Endothelial cell of umbilical vein (primary cell): Measurements from ENCODE around the gene VSNL1. TPM values are rescaled to one million over a fixed set of nuclear protein-coding genes. Genes with fewer than 3 reads are reported as not detected.

Source experiments
- BruUV-seq: library from RNA; stranded (reverse); fragments of 400-500 nt; replicated peaks from 2 replicates; lab custom pipeline; 2021; lab: Mats Ljungman, UMichigan
- CTCF ChIA-PET: fragments of 300-600, 350-600 bp; sonication (Branson Sonifier 250); formaldehyde crosslinking; loops from one replicate; lab custom pipeline; 2021; ENCODE audit warnings: antibody characterized with exemption, inconsistent platforms; lab: Charles Lee
- POLR2A ChIA-PET: fragments of 300-600, 350-600 bp; sonication (Branson Sonifier 250); formaldehyde crosslinking; loops from one replicate; lab custom pipeline; 2021; ENCODE audit warnings: antibody characterized with exemption, inconsistent platforms; lab: Charles Lee
- DNase-seq: peaks from one replicate; pipeline ENCODE4 v3.0.0-alpha.2; 2011; ENCODE audit warnings: low read depth, low spot score
- FAIRE-seq: peaks from 2 replicates; lab custom pipeline; 2011; peaks lifted over from hg19 to GRCh38; lab: Jason Lieb, UNC
- H2AFZ ChIP-seq: 2 replicates; pipeline ENCODE4 v1.6.0; 2012; ENCODE audit warnings: low read depth, low read length, control low read depth, inconsistent platforms
- H3K27ac ChIP-seq: 2 replicates; pipeline ENCODE4 v1.5.1; 2011; ENCODE audit warnings: low read depth, mild to moderate bottlenecking, control low read depth, low read length, moderate library complexity; ENCODE audit not compliant: insufficient read depth
- H3K27me3 ChIP-seq, 2 experiments: 2 replicates each; pipeline versions ENCODE4 v1.6.0 to v1.6.1; 2011; ENCODE audit warnings: low read length in 2 of 2, mixed read lengths in 1 of 2; ENCODE audit not compliant: control insufficient read depth in 2 of 2, insufficient read depth in 2 of 2
- H3K36me3 ChIP-seq, 2 experiments: 2 replicates in 1 of 2; 3 replicates in 1 of 2; pipeline ENCODE4 v1.5.1; 2011; ENCODE audit warnings: low read length in 2 of 2, mild to moderate bottlenecking in 1 of 2, moderate library complexity in 1 of 2; ENCODE audit not compliant: control insufficient read depth in 2 of 2, insufficient read depth in 2 of 2; ENCODE audit errors: extremely low read depth in 1 of 2
- H3K4me1 ChIP-seq: 3 replicates; pipeline ENCODE4 v1.5.1; 2011; ENCODE audit warnings: mild to moderate bottlenecking, low read length; ENCODE audit not compliant: control insufficient read depth, insufficient read depth; ENCODE audit errors: extremely low read depth
- H3K4me2 ChIP-seq: 2 replicates; pipeline ENCODE4 v1.6.1; 2011; ENCODE audit warnings: low read length, control low read depth, mixed read lengths; ENCODE audit not compliant: insufficient read depth
- H3K4me3 ChIP-seq, 3 experiments: fragments of 200-600 bp in 1 of 3; sonication (generic), shearing (Covaris generic) in 1 of 3; replicated peaks in 1 of 3; 2 replicates each; pipeline ENCODE4 v1.5.1; 2011 to 2016; ENCODE audit warnings: control low read depth in 3 of 3, low read length in 3 of 3, mild to moderate bottlenecking in 2 of 3, inconsistent platforms in 1 of 3, low read depth in 1 of 3, moderate library complexity in 1 of 3; ENCODE audit not compliant: insufficient read depth in 1 of 3
- H3K79me2 ChIP-seq: 2 replicates; pipeline ENCODE4 v1.6.0; 2012; ENCODE audit warnings: low read length, inconsistent platforms; ENCODE audit not compliant: control insufficient read depth, insufficient read depth
- H3K9ac ChIP-seq: replicated peaks from 2 replicates; pipeline ENCODE3; 2011; ENCODE audit warnings: low read length, control low read depth; ENCODE audit not compliant: insufficient read depth; ENCODE audit errors: extremely low read depth
- H3K9me1 ChIP-seq: replicated peaks from 3 replicates; pipeline ENCODE4 v1.6.0; 2011; ENCODE audit warnings: mild to moderate bottlenecking, low read length; ENCODE audit not compliant: control insufficient read depth, insufficient read depth; ENCODE audit errors: extremely low read depth
- H3K9me3 ChIP-seq: replicated peaks from 2 replicates; pipeline ENCODE4 v1.5.1; 2012; ENCODE audit warnings: low read length, inconsistent platforms; ENCODE audit not compliant: control insufficient read depth, insufficient read depth
- H4K20me1 ChIP-seq: replicated peaks from 2 replicates; pipeline ENCODE3; 2011; ENCODE audit warnings: mild to moderate bottlenecking, low read length; ENCODE audit not compliant: control insufficient read depth, insufficient read depth; ENCODE audit errors: extremely low read depth
- CTCF ChIP-seq, 2 donors: IDR thresholded peaks; 1 replicate in 1 of 2; 2 replicates in 1 of 2; pipeline ENCODE4 v1.5.1; 2011; ENCODE audit warnings: low read length in 2 of 2, mild to moderate bottlenecking in 2 of 2, moderate library complexity in 2 of 2, control low read depth in 1 of 2, inconsistent platforms in 1 of 2, low read depth in 1 of 2; ENCODE audit not compliant: insufficient read depth in 1 of 2; ENCODE audit errors: extremely low read depth in 1 of 2
- EZH2 ChIP-seq: IDR thresholded peaks from 2 replicates; pipeline ENCODE4 v1.6.1; 2012; ENCODE audit warnings: borderline replicate concordance, low read depth, mild to moderate bottlenecking, moderate library complexity, low read length, inconsistent platforms; ENCODE audit not compliant: severe bottlenecking
- FOS ChIP-seq: IDR thresholded peaks from 2 replicates; pipeline ENCODE4 v1.6.1; 2011; ENCODE audit warnings: mild to moderate bottlenecking, low read length, moderate library complexity, borderline replicate concordance; ENCODE audit not compliant: insufficient read depth
- GATA2 ChIP-seq: IDR thresholded peaks from 2 replicates; pipeline ENCODE4 v1.7.0; 2011; ENCODE audit warnings: low read depth, mild to moderate bottlenecking, moderate library complexity, mixed read lengths, low read length; ENCODE audit not compliant: insufficient read length, insufficient read depth
- JUN ChIP-seq: IDR thresholded peaks from 2 replicates; pipeline ENCODE4 v1.6.1; 2011; ENCODE audit warnings: borderline replicate concordance, low read depth; ENCODE audit not compliant: insufficient read length, insufficient read depth
- MAX ChIP-seq: IDR thresholded peaks from 2 replicates; pipeline ENCODE4 v1.6.1; 2011; ENCODE audit not compliant: insufficient read depth, insufficient read length
- MYC ChIP-seq: IDR thresholded peaks from one replicate; pipeline ENCODE4 v1.6.1; 2011; ENCODE audit warnings: mild to moderate bottlenecking, low read depth, low read length
- POLR2A ChIP-seq: IDR thresholded peaks from 2 replicates; pipeline ENCODE4 v1.6.1; 2012; ENCODE audit warnings: low read depth, mild to moderate bottlenecking, control low read depth, low read length
- POLR2AphosphoS5 ChIP-seq: IDR thresholded peaks from 2 replicates; pipeline ENCODE4 v1.6.1; 2012; ENCODE audit warnings: low read depth, mild to moderate bottlenecking, control low read depth, low read length, moderate library complexity; ENCODE audit not compliant: insufficient read depth
- dilution Hi-C: fragments of 300-500 bp; cut with MboI; formaldehyde crosslinking; loops from one replicate; pipeline ENCODE4 v1.15.0; 2019; ENCODE audit warnings: low sequenced_read_pairs; ENCODE audit not compliant: extremely low pct_ligation_motif_present
- intact Hi-C: fragments of 100-400 bp; cut with micrococcal nuclease; formaldehyde crosslinking; loops from one replicate; pipeline ENCODE4 v1.10.0; 2022
- polyA plus RNA-seq, 4 experiments: library from polyadenylated mRNA; depleted of rRNA in 3 of 4; stranded (reverse) in 3 of 4; unstranded in 1 of 4; fragments of >200 nt; gene quantifications; 2 replicates each; pipeline versions ENCODE4 v1.2.1 to v1.2.3, GENCODE V29; 2011 to 2012; ENCODE audit warnings: missing spikeins in 1 of 4
- total RNA-seq: library from RNA; stranded (reverse); gene quantifications from 2 replicates; pipeline ENCODE4 v1.2.3, GENCODE V29; 2021

The VSNL1 gene
- total and polyA plus RNA-seq, 2 donors (not counting 3 experiments of a cell fraction or from before 2014, with no cell fraction given), result not detected

- BruUV-seq, result no TSS peak
- H3K27ac ChIP-seq, result no peak overlapping the region
- H3K4me2 ChIP-seq, result no peak overlapping the region
- H3K27me3 ChIP-seq, result no peaks in the 10 kb centered on the region
- no peaks in the 10 kb centered on the region for H4K20me1 ChIP-seq
- H3K36me3 ChIP-seq, result no peaks in the 10 kb centered on the region
- no peaks in the 10 kb centered on the region for H3K79me2 ChIP-seq
- FAIRE-seq, result no peak
- no peaks in the 10 kb centered on the region for H3K9me3 ChIP-seq
- CTCF ChIA-PET, result no interaction called here
- no peak for DNase-seq
- no peak overlapping the region for H2AFZ ChIP-seq
- intact Hi-C loops (no loop called here), dilution Hi-C loops (no loop called here)
- POLR2A ChIA-PET, result no interaction called here
- no peaks in the 10 kb centered on the region for H3K4me1 ChIP-seq
- no peak overlapping the region for H3K4me3 ChIP-seq
- H3K9ac ChIP-seq, result no peak overlapping the region
- no peaks in the 10 kb centered on the region for H3K9me1 ChIP-seq
- TF ChIP-seq EZH2 (no peak), FOS (no peak), CTCF (IDR thresholded peaks at IDR 0.05; ENCODE audit: extremely low read depth in 1 of 2, insufficient read depth in 1 of 2, low read depth in 1 of 2, low read length in 2 of 2) (no peak), POLR2A (no peak), JUN (no peak), POLR2AphosphoS5 (no peak), MYC (no peak), MAX (no peak), GATA2 (no peak)
These were observed 14.7 kb downstream of the VSNL1 start for GRCh38 chr2:17555150-17555549.
